RWPE2 (cell line): ENCODE data around the gene PPP2R3C.

ENCODE experiments used
- ATAC-seq: fragments of 200-7000 bp; cut with Tn5 transposase; 3 replicates; pipeline ENCODE4 v1.9.1; 2021; ENCODE audit warnings: low read depth
- DNase-seq: peaks from one replicate; pipeline ENCODE4 v3.0.0-alpha.2; 2020; ENCODE audit warnings: low spot score
- H3K27ac ChIP-seq: fragments of 450-650 bp; 2 replicates; pipeline ENCODE4 v1.5.1; 2017; ENCODE audit warnings: mild to moderate bottlenecking; ENCODE audit not compliant: poor library complexity, severe bottlenecking
- H3K27me3 ChIP-seq: fragments of 250-450 bp; sonication (Bioruptor Pico); 2 replicates; pipeline ENCODE4 v1.5.1; 2021; ENCODE audit warnings: mild to moderate bottlenecking, moderate library complexity; ENCODE audit not compliant: insufficient read depth, poor library complexity, severe bottlenecking
- H3K36me3 ChIP-seq: fragments of 250-450 bp; sonication (Bioruptor Pico); 2 replicates; pipeline ENCODE4 v1.5.1; 2020; ENCODE audit warnings: low read depth, mild to moderate bottlenecking, moderate library complexity
- H3K4me1 ChIP-seq: fragments of 250-450 bp; sonication (Bioruptor Pico); 2 replicates; pipeline ENCODE4 v1.5.1; 2021; ENCODE audit warnings: mild to moderate bottlenecking, moderate library complexity; ENCODE audit not compliant: insufficient read depth, poor library complexity, severe bottlenecking
- H3K4me3 ChIP-seq: fragments of 250-450 bp; sonication (Bioruptor Pico); 2 replicates; pipeline ENCODE4 v1.5.1; 2021; ENCODE audit warnings: mild to moderate bottlenecking, moderate library complexity; ENCODE audit not compliant: severe bottlenecking
- H3K9me3 ChIP-seq: fragments of 250-450 bp; sonication (Bioruptor Pico); 2 replicates; pipeline ENCODE4 v1.5.1; 2021; ENCODE audit warnings: mild to moderate bottlenecking, moderate library complexity; ENCODE audit not compliant: severe bottlenecking
- CTCF ChIP-seq: fragments of 450-650 bp; IDR thresholded peaks from one replicate; pipeline ENCODE4 v1.5.1; 2017; ENCODE audit warnings: mild to moderate bottlenecking, moderate library complexity; ENCODE audit not compliant: poor library complexity, severe bottlenecking

Gene PPP2R3C

GRCh38 chr14:35121887-35122695, at the start of gene PPP2R3C, which contains the start of gene PRORP:
PPP2R3C (minus strand) TSS chr14:35121990; CDS start chr14:35121959, 31 bp downstream.
PRORP (plus strand) TSS chr14:35122552; CDS start chr14:35123246, 694 bp downstream.
- DNase-seq (peak; percentile 100), ATAC-seq (peak; percentile 91)
- H3K36me3 ChIP-seq = peaks cover 10% of the 10 kb centered on the region; the same call in 1 of the 2 replicates
- no peak for TF ChIP-seq CTCF
- no peaks in the 10 kb centered on the region for H3K9me3 ChIP-seq
- H3K4me1 ChIP-seq = peaks cover 7% of the 10 kb centered on the region
- H3K27me3 ChIP-seq = no peaks in the 10 kb centered on the region
- peak within 1 kb of the TSS; percentile 88 for H3K27ac ChIP-seq
- H3K4me3 ChIP-seq = peak within 1 kb of the TSS; percentile 62

GRCh38 chr14:35167496-35167895, 45.7 kb upstream of the PPP2R3C start:
- peaks cover 12% of the 10 kb centered on the region; the same call in 1 of the 2 replicates for H3K36me3 ChIP-seq
- H3K27me3 ChIP-seq = no peaks in the 10 kb centered on the region
- no peak for TF ChIP-seq CTCF
- H3K4me1 ChIP-seq = no peaks in the 10 kb centered on the region
- no peak overlapping the region for H3K27ac ChIP-seq
- ATAC-seq (no peak), DNase-seq (no peak)
- H3K4me3 ChIP-seq = no peak overlapping the region
- H3K9me3 ChIP-seq = no peaks in the 10 kb centered on the region

- no peak for ATAC-seq
- TF ChIP-seq CTCF = no peak
Measured at GRCh38 chr14:35164849-35165248, 43.1 kb upstream of the PPP2R3C start.

GRCh38 chr14:35163384-35163783, 41.6 kb upstream of the PPP2R3C start:
- Histone ChIP-seq H3K4me3 (no peak overlapping the region), H3K36me3 (peaks cover 14% of the 10 kb centered on the region; the same call in 1 of the 2 replicates), H3K27ac (no peak overlapping the region), H3K27me3 (no peaks in the 10 kb centered on the region), H3K9me3 (no peaks in the 10 kb centered on the region), H3K4me1 (peaks cover 21% of the 10 kb centered on the region)
- ATAC-seq (no peak), DNase-seq (no peak)
- TF ChIP-seq CTCF = no peak

More at GRCh38 chr14:35164849-35165248, 43.1 kb upstream of the PPP2R3C start:
- peaks cover 8% of the 10 kb centered on the region; the same call in 1 of the 2 replicates for H3K36me3 ChIP-seq
- H3K27ac ChIP-seq = no peak overlapping the region
- H3K4me1 ChIP-seq = peaks cover 14% of the 10 kb centered on the region
- DNase-seq = no peak
- no peak overlapping the region for H3K4me3 ChIP-seq
- no peaks in the 10 kb centered on the region for H3K27me3 ChIP-seq
- no peaks in the 10 kb centered on the region for H3K9me3 ChIP-seq

GRCh38 chr14:35161231-35161630, 39.4 kb upstream of the PPP2R3C start:
- no peak for ATAC-seq
- no peak overlapping the region for H3K27ac ChIP-seq

More at GRCh38 chr14:35161231-35161630, 39.4 kb upstream of the PPP2R3C start:
- Histone ChIP-seq H3K4me3 (no peak overlapping the region), H3K9me3 (no peaks in the 10 kb centered on the region), H3K36me3 (peaks cover 7% of the 10 kb centered on the region; the same call in 1 of the 2 replicates), H3K4me1 (peaks cover 21% of the 10 kb centered on the region), H3K27me3 (no peaks in the 10 kb centered on the region)
- no peak for TF ChIP-seq CTCF
- DNase-seq = no peak
